H1 (cell line): Measurements from ENCODE around the gene PITPNC1. TPM values are rescaled to one million over a fixed set of nuclear protein-coding genes. Genes with fewer than 3 reads are reported as not detected.

ENCODE experiments used
- CTCF ChIA-PET: fragments of 300-600 bp; sonication (Branson Sonifier 250); formaldehyde crosslinking; loops from one replicate; lab custom pipeline; 2021; ENCODE audit not compliant: partially characterized antibody; lab: Charles Lee
- POLR2A ChIA-PET: fragments of 300-600 bp; sonication (Branson Sonifier 250); formaldehyde crosslinking; loops from one replicate; lab custom pipeline; 2021; ENCODE audit warnings: inconsistent platforms; ENCODE audit not compliant: partially characterized antibody; lab: Charles Lee
- DNase-seq, 2 experiments: peaks; one replicate each; pipeline versions ENCODE4 v3.0.0 to v3.0.0-alpha.2; 2010 to 2022; ENCODE audit warnings: low spot score in 2 of 2, low read depth in 1 of 2, mixed read lengths in 1 of 2
- FAIRE-seq: peaks from 2 replicates; lab custom pipeline; 2011; peaks lifted over from hg19 to GRCh38; lab: Jason Lieb, UNC
- H2AFZ ChIP-seq: 2 replicates; pipeline ENCODE4 v1.8.1; 2012; ENCODE audit warnings: low read length, inconsistent platforms
- H2AK5ac ChIP-seq: 2 replicates; pipeline ENCODE4 v1.6.1; 2013; ENCODE audit warnings: low read depth, low read length
- H2BK120ac ChIP-seq: replicated peaks from 2 replicates; pipeline ENCODE3; 2013; ENCODE audit warnings: low read depth, low read length, inconsistent platforms
- H2BK12ac ChIP-seq: 2 replicates; pipeline ENCODE4 v1.6.1; 2013; ENCODE audit warnings: low read depth, low read length
- H2BK15ac ChIP-seq: 2 replicates; pipeline ENCODE4 v1.6.1; 2013; ENCODE audit warnings: low read length
- H2BK20ac ChIP-seq: 2 replicates; pipeline ENCODE4 v1.6.1; 2013; ENCODE audit warnings: low read length
- H2BK5ac ChIP-seq: 2 replicates; pipeline ENCODE4 v1.6.1; 2013; ENCODE audit warnings: low read depth, low read length
- H3K14ac ChIP-seq: 2 replicates; pipeline ENCODE4 v1.6.1; 2013; ENCODE audit warnings: inconsistent platforms; ENCODE audit not compliant: insufficient read length
- H3K18ac ChIP-seq: 2 replicates; pipeline ENCODE4 v1.6.1; 2013; ENCODE audit warnings: low read length; ENCODE audit errors: extremely low read depth
- H3K23ac ChIP-seq: 2 replicates; pipeline ENCODE4 v1.6.1; 2013; ENCODE audit warnings: inconsistent platforms; ENCODE audit not compliant: insufficient read length
- H3K23me2 ChIP-seq: 2 replicates; pipeline ENCODE4 v1.6.1; 2013; ENCODE audit warnings: low read depth, low read length
- H3K27ac ChIP-seq: 2 replicates; pipeline ENCODE4 v1.6.1; 2011; ENCODE audit warnings: low read depth, low read length, inconsistent platforms
- H3K27me3 ChIP-seq, 4 experiments: replicated peaks in 1 of 4; 1 replicate in 1 of 4; 2 replicates in 3 of 4; pipeline versions ENCODE4 v1.6.1 to v1.8.1; 2011 to 2013; ENCODE audit warnings: low read length in 3 of 4, mild to moderate bottlenecking in 3 of 4, inconsistent platforms in 2 of 4, mixed read lengths in 2 of 4, moderate library complexity in 1 of 4; ENCODE audit not compliant: control insufficient read depth in 3 of 4, insufficient read depth in 3 of 4; ENCODE audit errors: extremely low read depth in 1 of 4
- H3K36me3 ChIP-seq, 4 experiments: 2 replicates each; pipeline versions ENCODE4 v1.6.1 to v1.8.1; 2011 to 2013; ENCODE audit warnings: mild to moderate bottlenecking in 4 of 4, low read length in 3 of 4, moderate library complexity in 2 of 4, control low read depth in 1 of 4, inconsistent platforms in 1 of 4; ENCODE audit not compliant: insufficient read depth in 4 of 4, control insufficient read depth in 2 of 4
- H3K4ac ChIP-seq: replicated peaks from 2 replicates; pipeline ENCODE3; 2013; ENCODE audit warnings: low read length, low read depth, mixed read lengths, inconsistent platforms; ENCODE audit not compliant: insufficient read length
- H3K4me1 ChIP-seq, 4 experiments: replicated peaks in 1 of 4; 1 replicate in 1 of 4; 2 replicates in 3 of 4; pipeline versions ENCODE4 v1.6.1 to v1.8.1; 2011 to 2013; ENCODE audit warnings: low read length in 3 of 4, inconsistent platforms in 2 of 4, mixed read lengths in 1 of 4; ENCODE audit not compliant: insufficient read depth in 4 of 4, control insufficient read depth in 3 of 4
- H3K4me2 ChIP-seq, 2 experiments: 2 replicates each; pipeline versions ENCODE4 v1.6.1 to v1.8.1; 2011 to 2013; ENCODE audit warnings: low read depth in 2 of 2, low read length in 2 of 2, control low read depth in 1 of 2, inconsistent platforms in 1 of 2, mild to moderate bottlenecking in 1 of 2; ENCODE audit not compliant: insufficient read depth in 1 of 2
- H3K4me3 ChIP-seq, 4 experiments: fragments of 200-600, 300-600 bp in 1 of 4; sonication (generic), shearing (Covaris generic), sonication (Bioruptor Twin) in 1 of 4; 2 replicates each; pipeline versions ENCODE4 v1.5.1 to v1.8.1; 2011 to 2016; ENCODE audit warnings: low read length in 4 of 4, low read depth in 3 of 4, control low read depth in 2 of 4, inconsistent platforms in 2 of 4, mild to moderate bottlenecking in 2 of 4, mixed read lengths in 1 of 4, moderate library complexity in 1 of 4; ENCODE audit not compliant: insufficient read depth in 2 of 4; ENCODE audit errors: extremely low read depth in 1 of 4
- H3K56ac ChIP-seq: replicated peaks from 2 replicates; pipeline ENCODE3; 2013; ENCODE audit warnings: low read depth, mild to moderate bottlenecking, mixed read lengths, low read length, inconsistent platforms; ENCODE audit not compliant: insufficient read length
- H3K79me1 ChIP-seq: 2 replicates; pipeline ENCODE4 v1.6.1; 2013; ENCODE audit warnings: low read depth, low read length, control low read depth
- H3K79me2 ChIP-seq, 2 experiments: 2 replicates each; pipeline versions ENCODE4 v1.6.1 to v1.8.1; 2012 to 2013; ENCODE audit warnings: low read length in 2 of 2, mild to moderate bottlenecking in 2 of 2, inconsistent platforms in 1 of 2; ENCODE audit not compliant: insufficient read depth in 2 of 2, control insufficient read depth in 1 of 2
- H3K9ac ChIP-seq, 4 experiments: replicated peaks in 1 of 4; 1 replicate in 1 of 4; 2 replicates in 3 of 4; pipeline versions ENCODE4 v1.6.1 to v1.8.1; 2011 to 2013; ENCODE audit warnings: low read depth in 3 of 4, low read length in 3 of 4, control low read depth in 2 of 4, mild to moderate bottlenecking in 2 of 4, moderate library complexity in 2 of 4, inconsistent platforms in 1 of 4; ENCODE audit errors: extremely low read depth in 1 of 4
- H3K9me3 ChIP-seq, 2 experiments: 2 replicates each; pipeline versions ENCODE4 v1.6.1 to v1.8.1; 2012 to 2013; ENCODE audit warnings: mild to moderate bottlenecking in 2 of 2, moderate library complexity in 2 of 2, control low read depth in 1 of 2, inconsistent platforms in 1 of 2, low read depth in 1 of 2, low read length in 1 of 2, mixed read lengths in 1 of 2; ENCODE audit not compliant: insufficient read depth in 2 of 2
- H4K20me1 ChIP-seq, 2 experiments: replicated peaks in 1 of 2; 2 replicates each; pipeline versions ENCODE3 to v1.8.1; 2011 to 2013; ENCODE audit warnings: inconsistent platforms in 2 of 2, low read length in 2 of 2, mild to moderate bottlenecking in 1 of 2; ENCODE audit not compliant: insufficient read depth in 2 of 2, control insufficient read depth in 1 of 2
- H4K5ac ChIP-seq: 2 replicates; pipeline ENCODE4 v1.6.1; 2013; ENCODE audit warnings: low read length, low read depth, mixed read lengths, inconsistent platforms; ENCODE audit not compliant: insufficient read length
- H4K8ac ChIP-seq: 2 replicates; pipeline ENCODE4 v1.8.0; 2013; ENCODE audit warnings: mild to moderate bottlenecking, moderate library complexity, low read length, inconsistent platforms; ENCODE audit not compliant: insufficient read depth; ENCODE audit errors: extremely low read depth
- H4K91ac ChIP-seq: replicated peaks from 2 replicates; pipeline ENCODE3; 2013; ENCODE audit warnings: low read length, mixed read lengths, inconsistent platforms; ENCODE audit not compliant: insufficient read length
- ASH2L ChIP-seq: fragments of 200-600, 300-600 bp; sonication (generic); IDR thresholded peaks from one replicate; pipeline ENCODE4 v1.7.1; 2017; ENCODE audit warnings: low read length
- ATF3 ChIP-seq: IDR thresholded peaks from 2 replicates; pipeline ENCODE4 v1.6.1; 2011; ENCODE audit warnings: low read depth, mild to moderate bottlenecking, low read length; ENCODE audit not compliant: insufficient read depth
- FOSL1 ChIP-seq: IDR thresholded peaks from 2 replicates; pipeline ENCODE4 v1.6.1; 2011; ENCODE audit warnings: mild to moderate bottlenecking, low read depth, low read length, moderate library complexity; ENCODE audit not compliant: insufficient read depth
- GABPA ChIP-seq: IDR thresholded peaks from 2 replicates; pipeline ENCODE4 v1.6.1; 2011; ENCODE audit warnings: mild to moderate bottlenecking, low read length, moderate library complexity, borderline replicate concordance; ENCODE audit not compliant: insufficient read depth
- GTF2F1 ChIP-seq: IDR thresholded peaks from 2 replicates; pipeline ENCODE4 v1.6.1; 2012; ENCODE audit warnings: low read depth, low read length, improper control_type of control experiment, borderline replicate concordance
- HDAC6 ChIP-seq: IDR thresholded peaks from one replicate; pipeline ENCODE4 v1.7.1; 2012; ENCODE audit warnings: low read depth, mild to moderate bottlenecking, inconsistent platforms, low read length, moderate library complexity
- KDM1A ChIP-seq: fragments of 200-600, 300-600 bp; sonication (generic); IDR thresholded peaks from 2 replicates; pipeline ENCODE4 v1.7.1; 2016; ENCODE audit warnings: mild to moderate bottlenecking, low read length, borderline replicate concordance
- MAX ChIP-seq: IDR thresholded peaks from 2 replicates; pipeline ENCODE4 v1.6.1; 2012; ENCODE audit warnings: inconsistent platforms
- RAD21 ChIP-seq, 2 experiments: IDR thresholded peaks in 1 of 2; conservative IDR thresholded peaks in 1 of 2; 2 replicates each; pipeline ENCODE4 v1.6.1; 2011; ENCODE audit warnings: low read depth in 2 of 2, low read length in 2 of 2, improper control_type of control experiment in 1 of 2, inconsistent platforms in 1 of 2, mild to moderate bottlenecking in 1 of 2, moderate library complexity in 1 of 2
- SAP30 ChIP-seq: fragments of 300-600 bp; sonication (generic); IDR thresholded peaks from 2 replicates; pipeline ENCODE4 v1.7.1; 2012; ENCODE audit warnings: low read length, moderate library complexity, mild to moderate bottlenecking, inconsistent platforms; ENCODE audit not compliant: insufficient read depth, insufficient replicate concordance
- SRF ChIP-seq: IDR thresholded peaks from 2 replicates; pipeline ENCODE4 v1.6.1; 2011; ENCODE audit warnings: mild to moderate bottlenecking, low read depth, low read length, moderate library complexity
- TBP ChIP-seq: IDR thresholded peaks from 2 replicates; pipeline ENCODE4 v1.6.1; 2011; ENCODE audit warnings: low read depth, low read length, improper control_type of control experiment
- YY1 ChIP-seq: IDR thresholded peaks from 2 replicates; pipeline ENCODE4 v1.6.1; 2011; ENCODE audit warnings: low read depth, mild to moderate bottlenecking, low read length
- WGBS, 2 experiments: shearing (Covaris generic) in 1 of 2; methylation state at CpG; one replicate each; pipeline versions ENCODE4 v1.1.6 to v1.1.7; 2013 to 2015; ENCODE audit warnings: low lambda C conversion rate in 2 of 2, mixed read lengths in 2 of 2, inconsistent platforms in 1 of 2, low coverage in 1 of 2, missing lambda C conversion rate in 1 of 2; ENCODE audit not compliant: insufficient replicate concordance in 2 of 2, insufficient coverage in 1 of 2, insufficient read length in 1 of 2; ENCODE audit errors: extremely low coverage in 1 of 2, missing lambda C conversion rate in 1 of 2; 5-methylcytosine and 5-hydroxymethylcytosine counted together
- polyA plus RNA-seq, 7 experiments: library from polyadenylated mRNA; depleted of rRNA in 3 of 7; stranded (reverse) in 5 of 7; unstranded in 2 of 7; fragments of >200 nt in 5 of 7; fragments of 200-250 nt in 2 of 7; gene quantifications; 1 replicate in 5 of 7; 2 replicates in 1 of 7; 4 replicates in 1 of 7; pipeline versions ENCODE4 v1.2.1 to v1.2.3, GENCODE V29; 2011 to 2013; ENCODE audit warnings: missing spikeins in 2 of 7, mixed read lengths in 2 of 7
- total RNA-seq: library from RNA; stranded (reverse); fragmentation: NEBNext Ultra II Directional; extraction: Animal tissue kit (Norgen Biotek cat#: 25700); gene quantifications from 2 replicates; pipeline ENCODE4 v1.2.1, GENCODE V29; 2021

The PITPNC1 gene
- total and polyA plus RNA-seq, 2 of the 8 experiments (the other 6 are each of a cell fraction or from before 2014, with no cell fraction given), result 17.6 to 54.7 TPM

- Histone ChIP-seq H3K14ac (no peak overlapping the region), H3K4me3 (no peak overlapping the region), H4K20me1 (peaks cover 1 to 2% of the 10 kb centered on the region in 2 experiments), H2BK20ac (no peak overlapping the region), H2BK5ac (no peak overlapping the region), H4K5ac (no peak overlapping the region), H3K56ac (no peak overlapping the region), H3K27me3 (no peaks in the 10 kb centered on the region), H3K9me3 (no peaks in the 10 kb centered on the region), H2BK120ac (no peak overlapping the region), H3K23me2 (no peaks in the 10 kb centered on the region), H3K4me2 (no peak overlapping the region), H3K4me1 (peaks cover 0 to 20% (median 12%) of the 10 kb centered on the region in 4 experiments; a peak in 6 of 7 replicates), H2BK15ac (no peak overlapping the region), H3K79me1 (peaks cover 2% of the 10 kb centered on the region; the same call in 1 of the 2 replicates), H4K91ac (no peak overlapping the region), H2AK5ac (no peak overlapping the region), H4K8ac (no peak overlapping the region), H3K36me3 (no peaks in the 10 kb centered on the region), H2AFZ (no peak overlapping the region), H3K18ac (no peak overlapping the region), H3K23ac (no peak overlapping the region), H3K27ac (no peak overlapping the region), H3K4ac (no peak overlapping the region), H3K9ac (no peak overlapping the region), H2BK12ac (no peak overlapping the region), H3K79me2 (peaks cover 0 to 63% of the 10 kb centered on the region in 2 experiments; a peak in 3 of 4 replicates)
- DNase-seq (no peak), FAIRE-seq (no peak)
- CTCF ChIA-PET, result interaction anchor here (1.0 to 3.6 kb wide), 8 partner anchors 8 to 105 kb away, joined by 3 to 27 read pairs (median 6); partner anchors contain the start of gene PITPNC1
- POLR2A ChIA-PET, result no interaction called here
- WGBS, 2 experiments, result 94% methylated on average over 4 of the region's 4 CpGs; no CpG with 5 or more reads in 1 of the 2 experiments
- TF ChIP-seq YY1, result no peak
- no peak for TF ChIP-seq SAP30
- no peak for TF ChIP-seq HDAC6
- no peak for TF ChIP-seq FOSL1
- TF ChIP-seq TBP, result no peak
- TF ChIP-seq ATF3, result no peak
- TF ChIP-seq KDM1A, result no peak
- no peak for TF ChIP-seq MAX
- TF ChIP-seq ASH2L, result no peak
- TF ChIP-seq GABPA, result no peak
- TF ChIP-seq GTF2F1, result no peak
- TF ChIP-seq RAD21 (IDR thresholded peaks at IDR 0.05 in 1 of 2, conservative IDR thresholded peaks at IDR 0.05 in 1 of 2; ENCODE audit: low read depth in 2 of 2, low read length in 2 of 2), result no peak
- TF ChIP-seq SRF, result no peak
Measured at GRCh38 chr17:67477687-67478086, 100.6 kb downstream of the PITPNC1 start.
